H7 (cell line): ENCODE results near the gene RPRD2. TPM values are rescaled to one million over a fixed set of nuclear protein-coding genes. Genes with fewer than 3 reads are reported as not detected.
"Not testable (repeated sequence)": the region's sequence is repeated elsewhere in the genome, so short reads cannot be mapped to it uniquely, and the experiment has no call there.

ENCODE experiments used
- DNase-seq: peaks from one replicate; pipeline ENCODE4 v3.0.0; 2012
- H3K27me3 ChIP-seq: 2 replicates; pipeline ENCODE4 v1.6.0; 2011; ENCODE audit warnings: mild to moderate bottlenecking, low read length; ENCODE audit not compliant: control insufficient read depth, insufficient read depth
- H3K36me3 ChIP-seq: replicated peaks from 2 replicates; pipeline ENCODE4 v1.5.1; 2011; ENCODE audit warnings: low read length; ENCODE audit not compliant: control insufficient read depth, insufficient read depth
- H3K4me3 ChIP-seq: 2 replicates; pipeline ENCODE4 v1.5.1; 2011; ENCODE audit warnings: low read depth, mild to moderate bottlenecking, control low read depth, low read length, moderate library complexity; ENCODE audit not compliant: insufficient read depth
- total RNA-seq: library from RNA; depleted of rRNA; stranded (reverse); fragments of >200 nt; shearing (Covaris generic); gene quantifications from 2 replicates; pipeline ENCODE4 v1.2.3, GENCODE V29; 2014

The RPRD2 gene
- total RNA-seq, 1 experiment from 2014 or later, result 14.5 TPM

GRCh38 chr1:150372580-150372979, 8.6 kb downstream of the RPRD2 start:
- Histone ChIP-seq H3K36me3 (no peaks in the 10 kb centered on the region), H3K4me3 (no peak overlapping the region), H3K27me3 (no peaks in the 10 kb centered on the region)
- no peak for DNase-seq

GRCh38 chr1:150376110-150376509, 12.2 kb downstream of the RPRD2 start:
- DNase-seq, result no peak
- no peak overlapping the region for H3K4me3 ChIP-seq
- H3K27me3 ChIP-seq, result no peaks in the 10 kb centered on the region
- no peaks in the 10 kb centered on the region for H3K36me3 ChIP-seq

- H3K4me3 ChIP-seq, result no peak overlapping the region
- no peak for DNase-seq
- H3K27me3 ChIP-seq, result no peaks in the 10 kb centered on the region
- no peaks in the 10 kb centered on the region for H3K36me3 ChIP-seq
Observed at GRCh38 chr1:150383631-150384324, 19.8 kb downstream of the RPRD2 start.

- H3K36me3 ChIP-seq, result no peaks in the 10 kb centered on the region
- no peak overlapping the region for H3K4me3 ChIP-seq
- no peak for DNase-seq
- H3K27me3 ChIP-seq, result no peaks in the 10 kb centered on the region
Observed at GRCh38 chr1:150385537-150386445, 21.8 kb downstream of the RPRD2 start.

GRCh38 chr1:150386592-150386991, 22.6 kb downstream of the RPRD2 start:
- H3K36me3 ChIP-seq, result no peaks in the 10 kb centered on the region
- H3K27me3 ChIP-seq, result no peaks in the 10 kb centered on the region
- no peak for DNase-seq
- no peak overlapping the region for H3K4me3 ChIP-seq

GRCh38 chr1:150387200-150387599, 23.3 kb downstream of the RPRD2 start:
- DNase-seq, result no peak
- Histone ChIP-seq H3K27me3 (no peaks in the 10 kb centered on the region), H3K4me3 (no peak overlapping the region)

GRCh38 chr1:150388241-150388640, 24.3 kb downstream of the RPRD2 start:
- Histone ChIP-seq H3K36me3 (no peaks in the 10 kb centered on the region), H3K27me3 (no peaks in the 10 kb centered on the region)
- DNase-seq, result no peak

More at GRCh38 chr1:150387200-150387599, 23.3 kb downstream of the RPRD2 start:
- H3K36me3 ChIP-seq, result no peaks in the 10 kb centered on the region

GRCh38 chr1:150389650-150390049, 25.7 kb downstream of the RPRD2 start:
- Histone ChIP-seq H3K27me3 (no peaks in the 10 kb centered on the region), H3K4me3 (no peak overlapping the region), H3K36me3 (no peaks in the 10 kb centered on the region)
- no peak for DNase-seq

More at GRCh38 chr1:150388241-150388640, 24.3 kb downstream of the RPRD2 start:
- H3K4me3 ChIP-seq, result no peak overlapping the region

GRCh38 chr1:150392627-150393026, 28.7 kb downstream of the RPRD2 start:
- no peaks in the 10 kb centered on the region for H3K27me3 ChIP-seq
- H3K36me3 ChIP-seq, result no peaks in the 10 kb centered on the region
- no peak overlapping the region for H3K4me3 ChIP-seq
- no peak for DNase-seq

GRCh38 chr1:150395115-150395514, 31.2 kb downstream of the RPRD2 start:
- H3K36me3 ChIP-seq, H3K27me3 ChIP-seq, DNase-seq, H3K4me3 ChIP-seq: not testable (repeated sequence)

- no peaks in the 10 kb centered on the region for H3K27me3 ChIP-seq
- H3K4me3 ChIP-seq, result no peak overlapping the region
Observed at GRCh38 chr1:150397392-150398032, 33.6 kb downstream of the RPRD2 start.

GRCh38 chr1:150404465-150404864, 40.5 kb downstream of the RPRD2 start:
- H3K4me3 ChIP-seq, result no peak overlapping the region

More at GRCh38 chr1:150397392-150398032, 33.6 kb downstream of the RPRD2 start:
- H3K36me3 ChIP-seq, result no peaks in the 10 kb centered on the region
- no peak for DNase-seq

GRCh38 chr1:150405660-150406059, 41.7 kb downstream of the RPRD2 start:
- no peak overlapping the region for H3K4me3 ChIP-seq
- no peaks in the 10 kb centered on the region for H3K36me3 ChIP-seq
- DNase-seq, result no peak

More at GRCh38 chr1:150404465-150404864, 40.5 kb downstream of the RPRD2 start:
- Histone ChIP-seq H3K27me3 (no peaks in the 10 kb centered on the region), H3K36me3 (no peaks in the 10 kb centered on the region)
- DNase-seq, result no peak

GRCh38 chr1:150406483-150406882, 42.5 kb downstream of the RPRD2 start:
- H3K4me3 ChIP-seq, result no peak overlapping the region
- H3K36me3 ChIP-seq, result no peaks in the 10 kb centered on the region
- no peaks in the 10 kb centered on the region for H3K27me3 ChIP-seq
- DNase-seq, result no peak

More at GRCh38 chr1:150405660-150406059, 41.7 kb downstream of the RPRD2 start:
- no peaks in the 10 kb centered on the region for H3K27me3 ChIP-seq
